GM19468 (cell line): ENCODE results near the gene HOXB13.

Experiments used
- ATAC-seq: cut with Tn5 transposase; IDR thresholded peaks from one replicate; pipeline ENCODE4 v1.9.1; 2021; ENCODE audit warnings: mild to moderate bottlenecking, moderate library complexity, moderate number of reproducible peaks; ENCODE audit not compliant: unreplicated experiment; ENCODE audit errors: extremely low read depth

Gene HOXB13

GRCh38 chr17:48749621-48750553 lies 21.3 kb upstream of the HOXB13 start:
- ATAC-seq, result no peak

GRCh38 chr17:48748718-48749566 lies 20.4 kb upstream of the HOXB13 start:
- no peak for ATAC-seq

- ATAC-seq, result no peak
These were observed 19.2 kb upstream of the HOXB13 start for GRCh38 chr17:48747445-48748363.

GRCh38 chr17:48746916-48747444 lies 18.4 kb upstream of the HOXB13 start:
- no peak for ATAC-seq

GRCh38 chr17:48745381-48746275 lies 17.1 kb upstream of the HOXB13 start:
- no peak for ATAC-seq

GRCh38 chr17:48740537-48740936 lies 12.0 kb upstream of the HOXB13 start:
- ATAC-seq, result no peak

GRCh38 chr17:48738803-48739526 lies 10.4 kb upstream of the HOXB13 start:
- ATAC-seq, result no peak

GRCh38 chr17:48738424-48738802 lies 9.9 kb upstream of the HOXB13 start:
- no peak for ATAC-seq

GRCh38 chr17:48737330-48738043 lies 8.9 kb upstream of the HOXB13 start:
- no peak for ATAC-seq

- no peak for ATAC-seq
These were observed 6.5 kb upstream of the HOXB13 start for GRCh38 chr17:48735062-48735351.

GRCh38 chr17:48734333-48735061 lies 5.9 kb upstream of the HOXB13 start:
- ATAC-seq, result no peak

GRCh38 chr17:48733632-48734328 lies 5.2 kb upstream of the HOXB13 start:
- ATAC-seq, result no peak

- no peak for ATAC-seq
These were observed 4.4 kb upstream of the HOXB13 start for GRCh38 chr17:48732688-48733629.

- ATAC-seq, result no peak
These were observed 2.8 kb upstream of the HOXB13 start for GRCh38 chr17:48731355-48731754.

- no peak for ATAC-seq
These were observed 1.6 kb upstream of the HOXB13 start for GRCh38 chr17:48730240-48730550.
